WTC11 (cell line): Measurements from ENCODE around the gene GPR153.

Experiments
- CTCF ChIP-seq: fragments of 200-600 bp; IDR thresholded peaks from 2 replicates; pipeline ENCODE4 v1.8.0; 2022; ENCODE audit warnings: antibody characterized with exemption
- ELF4 ChIP-seq: sonication (generic); formaldehyde crosslinking; IDR thresholded peaks from 2 replicates; pipeline ENCODE4 v1.8.1; 2022; ENCODE audit warnings: low read depth, mild to moderate bottlenecking, moderate library complexity, missing genetic modification reagents
- ESRRA ChIP-seq: sonication (generic); formaldehyde crosslinking; IDR thresholded peaks from 2 replicates; pipeline ENCODE4 v1.8.1; 2022; ENCODE audit warnings: mild to moderate bottlenecking, missing genetic modification reagents, borderline replicate concordance
- KAT7 ChIP-seq: sonication (generic); formaldehyde crosslinking; IDR thresholded peaks from 2 replicates; pipeline ENCODE4 v1.8.1; 2023; ENCODE audit warnings: missing genetic modification reagents, mild to moderate bottlenecking, borderline replicate concordance
- PREB ChIP-seq: sonication (generic); formaldehyde crosslinking; IDR thresholded peaks from 2 replicates; pipeline ENCODE4 v1.8.1; 2022; ENCODE audit warnings: mild to moderate bottlenecking, missing genetic modification reagents, moderate library complexity, borderline replicate concordance
- TCF7 ChIP-seq: sonication (generic); formaldehyde crosslinking; IDR thresholded peaks from 2 replicates; pipeline ENCODE4 v1.8.0; 2022; ENCODE audit warnings: mild to moderate bottlenecking, low read depth, missing genetic modification reagents, moderate library complexity
- TEAD4 ChIP-seq: sonication (generic); formaldehyde crosslinking; IDR thresholded peaks from 2 replicates; pipeline ENCODE4 v1.8.0; 2022; ENCODE audit warnings: mild to moderate bottlenecking, missing genetic modification reagents
- TP53 ChIP-seq: sonication (generic); formaldehyde crosslinking; IDR thresholded peaks from 2 replicates; pipeline ENCODE4 v1.8.1; 2023; ENCODE audit warnings: mild to moderate bottlenecking, missing genetic modification reagents
- ZNF138 ChIP-seq: sonication (generic); formaldehyde crosslinking; conservative IDR thresholded peaks from 2 replicates; pipeline ENCODE4 v1.8.1; 2022; ENCODE audit warnings: mild to moderate bottlenecking, moderate library complexity, missing genetic modification reagents
- TF ChIP-seq, protein P1 (sequence below): sonication (generic); formaldehyde crosslinking; IDR thresholded peaks from 2 replicates; pipeline ENCODE4 v1.8.1; 2023; ENCODE audit warnings: mild to moderate bottlenecking, missing genetic modification reagents
- TF ChIP-seq, protein P2 (sequence below): sonication (generic); formaldehyde crosslinking; IDR thresholded peaks from 2 replicates; pipeline ENCODE4 v1.8.0; 2022; ENCODE audit warnings: mild to moderate bottlenecking, missing genetic modification reagents
- TF ChIP-seq, protein P3 (sequence below): sonication (generic); formaldehyde crosslinking; conservative IDR thresholded peaks from 2 replicates; pipeline ENCODE4 v1.8.1; 2023; ENCODE audit warnings: mild to moderate bottlenecking, low read depth, missing genetic modification reagents, moderate library complexity
- TF ChIP-seq, protein P4 (sequence below): sonication (generic); formaldehyde crosslinking; IDR thresholded peaks from 2 replicates; pipeline ENCODE4 v1.8.0; 2022; ENCODE audit warnings: mild to moderate bottlenecking, missing genetic modification reagents
- TF ChIP-seq, protein P5 (sequence below): sonication (generic); formaldehyde crosslinking; IDR thresholded peaks from 2 replicates; pipeline ENCODE4 v1.8.0; 2022; ENCODE audit warnings: mild to moderate bottlenecking, missing genetic modification reagents

DNA sequence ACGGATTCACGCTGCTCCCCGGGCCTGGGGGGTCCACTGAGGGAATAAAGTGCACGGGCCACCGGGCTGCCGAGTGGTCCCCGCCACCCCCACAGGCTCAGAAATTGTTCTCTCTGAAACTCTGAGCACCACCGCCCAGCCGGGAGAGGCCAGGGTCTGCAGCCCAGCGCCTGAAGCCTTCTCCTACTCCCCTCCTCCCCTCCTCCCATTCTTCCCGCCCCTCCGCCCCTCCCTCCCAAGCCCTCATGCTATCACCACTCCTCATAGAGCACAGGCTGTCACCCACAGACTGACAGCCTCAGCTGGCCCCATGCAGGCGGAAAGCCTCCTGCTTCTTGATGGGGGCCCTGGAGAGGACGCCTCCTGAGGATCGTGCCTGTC lies 707 bp upstream of the GPR153 start:
- TF ChIP-seq CTCF (no peak), ESRRA (CRISPR knock-in tag) (no peak), PREB (CRISPR knock-in tag) (no peak), ELF4 (CRISPR knock-in tag) (no peak), TP53 (CRISPR knock-in tag) (no peak), TCF7 (CRISPR knock-in tag) (no peak), ZNF138 (no peak), TEAD4 (CRISPR knock-in tag) (no peak), KAT7 (CRISPR knock-in tag) (no peak)
- TF ChIP-seq, protein P1, sequence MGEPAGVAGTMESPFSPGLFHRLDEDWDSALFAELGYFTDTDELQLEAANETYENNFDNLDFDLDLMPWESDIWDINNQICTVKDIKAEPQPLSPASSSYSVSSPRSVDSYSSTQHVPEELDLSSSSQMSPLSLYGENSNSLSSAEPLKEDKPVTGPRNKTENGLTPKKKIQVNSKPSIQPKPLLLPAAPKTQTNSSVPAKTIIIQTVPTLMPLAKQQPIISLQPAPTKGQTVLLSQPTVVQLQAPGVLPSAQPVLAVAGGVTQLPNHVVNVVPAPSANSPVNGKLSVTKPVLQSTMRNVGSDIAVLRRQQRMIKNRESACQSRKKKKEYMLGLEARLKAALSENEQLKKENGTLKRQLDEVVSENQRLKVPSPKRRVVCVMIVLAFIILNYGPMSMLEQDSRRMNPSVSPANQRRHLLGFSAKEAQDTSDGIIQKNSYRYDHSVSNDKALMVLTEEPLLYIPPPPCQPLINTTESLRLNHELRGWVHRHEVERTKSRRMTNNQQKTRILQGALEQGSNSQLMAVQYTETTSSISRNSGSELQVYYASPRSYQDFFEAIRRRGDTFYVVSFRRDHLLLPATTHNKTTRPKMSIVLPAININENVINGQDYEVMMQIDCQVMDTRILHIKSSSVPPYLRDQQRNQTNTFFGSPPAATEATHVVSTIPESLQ (CRISPR knock-in tag), result no peak
- TF ChIP-seq, protein P2, sequence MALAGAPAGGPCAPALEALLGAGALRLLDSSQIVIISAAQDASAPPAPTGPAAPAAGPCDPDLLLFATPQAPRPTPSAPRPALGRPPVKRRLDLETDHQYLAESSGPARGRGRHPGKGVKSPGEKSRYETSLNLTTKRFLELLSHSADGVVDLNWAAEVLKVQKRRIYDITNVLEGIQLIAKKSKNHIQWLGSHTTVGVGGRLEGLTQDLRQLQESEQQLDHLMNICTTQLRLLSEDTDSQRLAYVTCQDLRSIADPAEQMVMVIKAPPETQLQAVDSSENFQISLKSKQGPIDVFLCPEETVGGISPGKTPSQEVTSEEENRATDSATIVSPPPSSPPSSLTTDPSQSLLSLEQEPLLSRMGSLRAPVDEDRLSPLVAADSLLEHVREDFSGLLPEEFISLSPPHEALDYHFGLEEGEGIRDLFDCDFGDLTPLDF, result no peak
- TF ChIP-seq, protein P3, sequence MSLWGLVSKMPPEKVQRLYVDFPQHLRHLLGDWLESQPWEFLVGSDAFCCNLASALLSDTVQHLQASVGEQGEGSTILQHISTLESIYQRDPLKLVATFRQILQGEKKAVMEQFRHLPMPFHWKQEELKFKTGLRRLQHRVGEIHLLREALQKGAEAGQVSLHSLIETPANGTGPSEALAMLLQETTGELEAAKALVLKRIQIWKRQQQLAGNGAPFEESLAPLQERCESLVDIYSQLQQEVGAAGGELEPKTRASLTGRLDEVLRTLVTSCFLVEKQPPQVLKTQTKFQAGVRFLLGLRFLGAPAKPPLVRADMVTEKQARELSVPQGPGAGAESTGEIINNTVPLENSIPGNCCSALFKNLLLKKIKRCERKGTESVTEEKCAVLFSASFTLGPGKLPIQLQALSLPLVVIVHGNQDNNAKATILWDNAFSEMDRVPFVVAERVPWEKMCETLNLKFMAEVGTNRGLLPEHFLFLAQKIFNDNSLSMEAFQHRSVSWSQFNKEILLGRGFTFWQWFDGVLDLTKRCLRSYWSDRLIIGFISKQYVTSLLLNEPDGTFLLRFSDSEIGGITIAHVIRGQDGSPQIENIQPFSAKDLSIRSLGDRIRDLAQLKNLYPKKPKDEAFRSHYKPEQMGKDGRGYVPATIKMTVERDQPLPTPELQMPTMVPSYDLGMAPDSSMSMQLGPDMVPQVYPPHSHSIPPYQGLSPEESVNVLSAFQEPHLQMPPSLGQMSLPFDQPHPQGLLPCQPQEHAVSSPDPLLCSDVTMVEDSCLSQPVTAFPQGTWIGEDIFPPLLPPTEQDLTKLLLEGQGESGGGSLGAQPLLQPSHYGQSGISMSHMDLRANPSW, result no peak
- TF ChIP-seq, protein P4, sequence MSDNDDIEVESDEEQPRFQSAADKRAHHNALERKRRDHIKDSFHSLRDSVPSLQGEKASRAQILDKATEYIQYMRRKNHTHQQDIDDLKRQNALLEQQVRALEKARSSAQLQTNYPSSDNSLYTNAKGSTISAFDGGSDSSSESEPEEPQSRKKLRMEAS (CRISPR knock-in tag), result no peak
- TF ChIP-seq, protein P5, sequence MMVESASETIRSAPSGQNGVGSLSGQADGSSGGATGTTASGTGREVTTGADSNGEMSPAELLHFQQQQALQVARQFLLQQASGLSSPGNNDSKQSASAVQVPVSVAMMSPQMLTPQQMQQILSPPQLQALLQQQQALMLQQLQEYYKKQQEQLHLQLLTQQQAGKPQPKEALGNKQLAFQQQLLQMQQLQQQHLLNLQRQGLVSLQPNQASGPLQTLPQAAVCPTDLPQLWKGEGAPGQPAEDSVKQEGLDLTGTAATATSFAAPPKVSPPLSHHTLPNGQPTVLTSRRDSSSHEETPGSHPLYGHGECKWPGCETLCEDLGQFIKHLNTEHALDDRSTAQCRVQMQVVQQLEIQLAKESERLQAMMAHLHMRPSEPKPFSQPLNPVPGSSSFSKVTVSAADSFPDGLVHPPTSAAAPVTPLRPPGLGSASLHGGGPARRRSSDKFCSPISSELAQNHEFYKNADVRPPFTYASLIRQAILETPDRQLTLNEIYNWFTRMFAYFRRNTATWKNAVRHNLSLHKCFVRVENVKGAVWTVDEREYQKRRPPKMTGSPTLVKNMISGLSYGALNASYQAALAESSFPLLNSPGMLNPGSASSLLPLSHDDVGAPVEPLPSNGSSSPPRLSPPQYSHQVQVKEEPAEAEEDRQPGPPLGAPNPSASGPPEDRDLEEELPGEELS (CRISPR knock-in tag), result no peak
